VCaP (cell line): ENCODE measurements around the gene PRKG1.

Experiments
- H3K27ac ChIP-seq: fragments of 450-650 bp; 2 replicates; pipeline ENCODE4 v1.5.1; 2017
- TF ChIP-seq, protein P1 (sequence below): fragments of 450-650 bp; conservative IDR thresholded peaks from 2 replicates; pipeline ENCODE4 v1.5.1; 2017; ENCODE audit warnings: mild to moderate bottlenecking, moderate library complexity

Gene PRKG1

GRCh38 chr10:51242393-51242792 lies 168.1 kb downstream of the PRKG1 start:
- H3K27ac ChIP-seq, result no peak overlapping the region
- TF ChIP-seq, protein P1, sequence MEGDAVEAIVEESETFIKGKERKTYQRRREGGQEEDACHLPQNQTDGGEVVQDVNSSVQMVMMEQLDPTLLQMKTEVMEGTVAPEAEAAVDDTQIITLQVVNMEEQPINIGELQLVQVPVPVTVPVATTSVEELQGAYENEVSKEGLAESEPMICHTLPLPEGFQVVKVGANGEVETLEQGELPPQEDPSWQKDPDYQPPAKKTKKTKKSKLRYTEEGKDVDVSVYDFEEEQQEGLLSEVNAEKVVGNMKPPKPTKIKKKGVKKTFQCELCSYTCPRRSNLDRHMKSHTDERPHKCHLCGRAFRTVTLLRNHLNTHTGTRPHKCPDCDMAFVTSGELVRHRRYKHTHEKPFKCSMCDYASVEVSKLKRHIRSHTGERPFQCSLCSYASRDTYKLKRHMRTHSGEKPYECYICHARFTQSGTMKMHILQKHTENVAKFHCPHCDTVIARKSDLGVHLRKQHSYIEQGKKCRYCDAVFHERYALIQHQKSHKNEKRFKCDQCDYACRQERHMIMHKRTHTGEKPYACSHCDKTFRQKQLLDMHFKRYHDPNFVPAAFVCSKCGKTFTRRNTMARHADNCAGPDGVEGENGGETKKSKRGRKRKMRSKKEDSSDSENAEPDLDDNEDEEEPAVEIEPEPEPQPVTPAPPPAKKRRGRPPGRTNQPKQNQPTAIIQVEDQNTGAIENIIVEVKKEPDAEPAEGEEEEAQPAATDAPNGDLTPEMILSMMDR, result no peak

DNA sequence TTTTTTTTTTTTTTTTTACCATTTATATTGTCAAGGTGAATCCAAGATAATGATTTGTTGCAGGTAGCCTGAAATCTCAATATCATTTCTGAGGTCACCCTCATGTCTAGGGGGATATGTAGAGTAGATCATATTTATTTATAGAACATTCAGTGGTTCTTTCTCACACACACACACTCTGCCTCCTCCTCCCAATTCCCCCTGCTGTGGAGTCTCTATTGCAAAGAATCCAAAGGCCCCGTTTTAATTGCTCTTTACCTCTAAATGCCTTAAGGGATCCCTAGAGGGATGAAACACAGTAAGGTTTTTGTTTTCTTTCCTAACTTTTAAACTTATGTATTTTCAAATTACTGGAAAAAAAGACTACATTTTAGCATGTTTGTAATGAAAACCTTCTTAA lies 170.0 kb downstream of the PRKG1 start:
- peak overlapping the region; percentile 51 for H3K27ac ChIP-seq
- TF ChIP-seq, protein P1, result no peak

DNA sequence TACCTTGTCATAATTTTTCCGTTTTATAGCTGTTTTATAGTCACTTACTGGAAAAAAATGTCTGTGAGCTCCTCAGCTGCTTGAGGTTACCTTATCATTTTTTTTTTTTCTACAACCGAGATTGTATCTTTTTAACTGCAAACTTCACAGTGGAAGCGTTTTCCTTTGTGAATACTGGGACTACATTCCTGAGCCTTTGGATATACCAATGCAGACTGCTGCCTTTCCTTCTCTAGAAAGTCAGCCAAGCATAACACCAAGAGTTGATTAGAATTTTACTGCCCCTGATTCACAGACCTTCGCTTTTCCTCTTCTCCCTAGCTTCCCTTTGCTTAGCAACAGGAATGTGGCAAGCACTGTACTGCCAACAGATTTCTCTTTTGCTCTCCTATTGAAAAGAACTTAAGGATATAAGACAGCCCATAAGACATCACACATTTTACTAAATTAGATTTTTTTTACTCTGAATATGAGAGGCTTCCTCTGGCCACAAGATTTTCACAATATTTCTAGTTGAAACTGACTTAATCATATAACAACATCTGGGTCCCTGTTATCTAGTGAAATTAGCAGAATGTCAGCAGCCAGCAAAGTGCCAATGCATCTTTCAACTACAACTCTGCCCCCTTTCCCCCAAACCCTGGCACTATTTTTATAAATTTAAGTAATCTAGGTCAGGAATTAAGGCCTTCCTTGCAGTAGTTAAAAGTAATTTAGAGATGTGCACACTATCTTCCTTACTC lies 170.6 kb downstream of the PRKG1 start:
- TF ChIP-seq, protein P1, result no peak
- H3K27ac ChIP-seq, result peak overlapping the region; percentile 51

GRCh38 chr10:51246156-51246555 lies 171.9 kb downstream of the PRKG1 start:
- peak overlapping the region; percentile 51 for H3K27ac ChIP-seq
- TF ChIP-seq, protein P1, result no peak

DNA sequence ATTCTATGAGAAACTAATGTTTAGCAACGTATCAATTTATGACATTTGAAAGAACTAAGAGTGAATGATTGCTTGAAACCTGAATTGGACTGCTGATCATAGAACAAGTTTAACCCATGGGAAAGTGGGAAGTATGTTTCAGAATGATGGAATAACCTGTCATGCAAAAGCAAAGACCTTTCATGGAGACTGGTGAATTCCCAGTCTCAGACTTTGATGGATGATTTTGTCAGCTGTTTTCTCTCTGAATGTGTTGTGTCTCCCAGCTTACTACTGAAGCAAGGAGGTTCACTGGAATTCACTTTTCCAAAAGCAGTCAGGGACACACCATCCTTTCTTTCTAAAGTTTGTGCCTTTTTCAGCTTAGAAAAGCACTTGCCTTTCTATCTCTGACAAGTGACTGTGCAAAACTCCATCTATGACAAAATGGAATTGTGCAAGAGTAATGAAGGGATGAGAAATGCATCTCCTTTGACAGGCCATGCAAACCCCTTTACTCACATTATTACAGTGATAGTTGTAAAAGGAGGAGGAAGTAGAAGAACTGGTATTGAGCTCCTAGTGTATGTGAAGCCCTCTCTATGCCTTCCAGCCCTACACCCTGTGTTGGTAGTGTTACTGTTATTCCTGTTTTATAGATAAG lies 176.1 kb downstream of the PRKG1 start:
- no peak overlapping the region for H3K27ac ChIP-seq
- TF ChIP-seq, protein P1, result no peak

DNA sequence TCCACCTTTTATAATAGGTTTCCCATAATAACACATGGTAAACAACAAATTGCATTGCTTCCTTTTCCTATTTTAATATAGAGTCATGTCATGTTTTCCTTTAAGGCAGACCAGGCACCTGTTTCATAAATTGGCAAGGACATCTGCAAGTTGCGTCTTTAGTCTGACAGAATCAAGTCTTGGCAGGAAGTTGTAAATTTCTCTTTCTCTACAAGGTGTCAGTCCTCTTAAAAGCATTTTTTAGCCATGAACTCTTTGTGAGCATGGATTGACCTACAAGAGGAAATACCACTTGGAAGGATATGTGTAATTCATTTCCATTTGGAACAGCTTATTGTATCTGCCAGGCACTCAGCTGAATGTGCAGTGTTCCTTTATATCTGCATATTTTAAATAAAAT lies 176.8 kb downstream of the PRKG1 start:
- no peak overlapping the region for H3K27ac ChIP-seq
- TF ChIP-seq, protein P1, result no peak

GRCh38 chr10:51255381-51255780 lies 181.1 kb downstream of the PRKG1 start:
- H3K27ac ChIP-seq, result no peak overlapping the region
- TF ChIP-seq, protein P1, result no peak
